ENCODE measurements around the gene C4orf51. TPM values are rescaled to one million over a fixed set of nuclear protein-coding genes. Genes with fewer than 3 reads are reported as not detected.
A peak's percentile ranks its signal among the peaks of the same experiment; 100 is the strongest.
"Not testable (repeated sequence)": the region's sequence is repeated elsewhere in the genome, so short reads cannot be mapped to it uniquely, and the experiment has no call there.

C4orf51 gene
- total RNA-seq, 1 experiment from 2014 or later = not detected

DNA sequence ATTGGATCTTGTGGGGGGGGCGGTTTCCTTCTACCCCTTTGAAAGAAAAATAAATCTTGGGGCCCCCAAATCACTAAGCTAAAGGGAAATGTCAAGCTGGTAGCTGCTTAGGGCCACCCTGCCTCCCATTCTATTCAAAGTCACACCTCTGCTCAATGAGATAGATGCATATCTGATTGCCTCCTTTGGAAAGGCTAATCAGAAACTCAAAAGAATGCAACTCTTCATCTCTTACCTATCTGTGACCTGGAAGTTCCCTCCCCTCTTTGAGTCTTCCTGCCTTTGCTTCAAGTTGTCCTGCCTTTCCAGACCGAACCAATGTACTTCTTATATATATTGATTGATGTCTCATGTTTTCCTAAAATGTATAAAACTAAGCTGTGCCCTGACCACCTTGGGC is 7.0 kb downstream of the C4orf51 start:
- POLR2A ChIA-PET (ENCODE audit: low non-redundant PET) = no interaction called here

DNA sequence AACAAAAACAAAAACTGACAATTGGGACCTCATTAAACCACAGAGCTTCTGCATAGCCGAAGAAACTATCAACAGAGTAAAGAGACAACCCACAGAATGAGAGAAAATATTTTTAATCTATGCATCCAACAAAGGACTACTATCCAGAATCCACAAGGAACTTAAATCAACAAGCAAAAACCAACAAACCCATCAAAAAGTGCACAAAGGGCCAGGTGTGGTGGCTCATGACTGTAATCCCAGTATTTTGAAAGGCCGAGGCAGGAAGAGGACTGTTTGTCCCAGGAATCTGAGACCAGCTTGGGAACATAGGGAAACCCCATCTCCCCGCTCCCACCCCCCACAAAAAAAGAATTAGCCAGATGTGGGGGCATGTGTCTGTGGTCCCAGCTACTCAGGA is 10.7 kb downstream of the C4orf51 start:
- H3K9me3 ChIP-seq (ENCODE audit: low read depth, low read length, poor library complexity, severe bottlenecking) = no peaks in the 10 kb centered on the region
- H3K4me3 ChIP-seq (ENCODE audit: low read depth, low read length, poor library complexity, severe bottlenecking) = no peak overlapping the region
- no peak overlapping the region for H3K27ac ChIP-seq (ENCODE audit: low read depth, low read length, poor library complexity, severe bottlenecking)
- peaks cover 2% of the 10 kb centered on the region for H3K27me3 ChIP-seq (replicated peaks; ENCODE audit: insufficient read depth, low read depth, low read length, poor library complexity)
- H3K4me1 ChIP-seq (ENCODE audit: insufficient read depth, low read length, poor library complexity, severe bottlenecking) = peaks cover 8% of the 10 kb centered on the region
- no peak for DNase-seq (ENCODE audit: low spot score)
- TF ChIP-seq EZH2 (IDR thresholded peaks at IDR 0.05; ENCODE audit: borderline replicate concordance, low read depth, low read length, poor library complexity, severe bottlenecking) = no peak
- TF ChIP-seq, protein P1, sequence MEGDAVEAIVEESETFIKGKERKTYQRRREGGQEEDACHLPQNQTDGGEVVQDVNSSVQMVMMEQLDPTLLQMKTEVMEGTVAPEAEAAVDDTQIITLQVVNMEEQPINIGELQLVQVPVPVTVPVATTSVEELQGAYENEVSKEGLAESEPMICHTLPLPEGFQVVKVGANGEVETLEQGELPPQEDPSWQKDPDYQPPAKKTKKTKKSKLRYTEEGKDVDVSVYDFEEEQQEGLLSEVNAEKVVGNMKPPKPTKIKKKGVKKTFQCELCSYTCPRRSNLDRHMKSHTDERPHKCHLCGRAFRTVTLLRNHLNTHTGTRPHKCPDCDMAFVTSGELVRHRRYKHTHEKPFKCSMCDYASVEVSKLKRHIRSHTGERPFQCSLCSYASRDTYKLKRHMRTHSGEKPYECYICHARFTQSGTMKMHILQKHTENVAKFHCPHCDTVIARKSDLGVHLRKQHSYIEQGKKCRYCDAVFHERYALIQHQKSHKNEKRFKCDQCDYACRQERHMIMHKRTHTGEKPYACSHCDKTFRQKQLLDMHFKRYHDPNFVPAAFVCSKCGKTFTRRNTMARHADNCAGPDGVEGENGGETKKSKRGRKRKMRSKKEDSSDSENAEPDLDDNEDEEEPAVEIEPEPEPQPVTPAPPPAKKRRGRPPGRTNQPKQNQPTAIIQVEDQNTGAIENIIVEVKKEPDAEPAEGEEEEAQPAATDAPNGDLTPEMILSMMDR (conservative IDR thresholded peaks at IDR 0.05; ENCODE audit: low read depth, low read length) = no peak
- intact Hi-C loops (cut with micrococcal nuclease; ENCODE audit: unreplicated experiment) = no loop called here
- H3K36me3 ChIP-seq (ENCODE audit: insufficient read depth, low read length, poor library complexity, severe bottlenecking) = no peaks in the 10 kb centered on the region
- ChIA-PET POLR2A (ENCODE audit: low non-redundant PET) (no interaction called here), CTCF (no interaction called here)
- BruUV-seq (replicated peaks) = no TSS peak

More for the DNA sequence above, 7.0 kb downstream of the C4orf51 start:
- Histone ChIP-seq H3K27me3 (replicated peaks; ENCODE audit: insufficient read depth, low read depth, low read length, poor library complexity) (no peaks in the 10 kb centered on the region), H3K36me3 (ENCODE audit: insufficient read depth, low read length, poor library complexity, severe bottlenecking) (no peaks in the 10 kb centered on the region), H3K9me3 (ENCODE audit: low read depth, low read length, poor library complexity, severe bottlenecking) (no peaks in the 10 kb centered on the region), H3K4me3 (ENCODE audit: low read depth, low read length, poor library complexity, severe bottlenecking) (no peak overlapping the region), H3K27ac (ENCODE audit: low read depth, low read length, poor library complexity, severe bottlenecking) (no peak overlapping the region), H3K4me1 (ENCODE audit: insufficient read depth, low read length, poor library complexity, severe bottlenecking) (no peaks in the 10 kb centered on the region)
- no peak for TF ChIP-seq EZH2 (IDR thresholded peaks at IDR 0.05; ENCODE audit: borderline replicate concordance, low read depth, low read length, poor library complexity, severe bottlenecking)
- TF ChIP-seq, protein P1 (conservative IDR thresholded peaks at IDR 0.05; ENCODE audit: low read depth, low read length) = no peak
- BruUV-seq (replicated peaks) = no TSS peak
- CTCF ChIA-PET = no interaction called here
- intact Hi-C loops (cut with micrococcal nuclease; ENCODE audit: unreplicated experiment) = no loop called here
- no peak for DNase-seq (ENCODE audit: low spot score)

DNA sequence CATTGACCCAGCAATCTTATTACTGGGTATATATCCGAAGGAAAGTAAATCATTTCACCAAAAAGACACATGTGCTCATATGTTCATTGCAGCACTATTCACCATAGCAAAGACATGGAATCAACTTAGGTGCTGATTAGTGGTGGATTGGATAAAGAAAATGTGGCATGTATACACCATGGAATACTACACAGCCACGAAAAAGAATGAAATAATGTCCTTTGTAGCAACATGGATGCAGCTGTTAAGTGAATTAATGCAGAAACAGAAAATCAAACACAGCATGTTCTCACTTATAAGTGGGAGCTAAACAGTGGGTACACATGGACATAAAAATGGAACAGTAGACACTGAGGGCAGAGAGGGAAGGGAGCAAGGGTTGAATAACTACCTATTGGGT is 11.5 kb downstream of the C4orf51 start:
- H3K27me3 ChIP-seq (replicated peaks; ENCODE audit: insufficient read depth, low read depth, low read length, poor library complexity); BruUV-seq (replicated peaks); H3K27ac ChIP-seq (ENCODE audit: low read depth, low read length, poor library complexity, severe bottlenecking); intact Hi-C loops (cut with micrococcal nuclease; ENCODE audit: unreplicated experiment); CTCF ChIA-PET; H3K9me3 ChIP-seq (ENCODE audit: low read depth, low read length, poor library complexity, severe bottlenecking); H3K4me1 ChIP-seq (ENCODE audit: insufficient read depth, low read length, poor library complexity, severe bottlenecking); POLR2A ChIA-PET (ENCODE audit: low non-redundant PET); DNase-seq (ENCODE audit: low spot score); H3K4me3 ChIP-seq (ENCODE audit: low read depth, low read length, poor library complexity, severe bottlenecking); H3K36me3 ChIP-seq (ENCODE audit: insufficient read depth, low read length, poor library complexity, severe bottlenecking): not testable (repeated sequence)

DNA sequence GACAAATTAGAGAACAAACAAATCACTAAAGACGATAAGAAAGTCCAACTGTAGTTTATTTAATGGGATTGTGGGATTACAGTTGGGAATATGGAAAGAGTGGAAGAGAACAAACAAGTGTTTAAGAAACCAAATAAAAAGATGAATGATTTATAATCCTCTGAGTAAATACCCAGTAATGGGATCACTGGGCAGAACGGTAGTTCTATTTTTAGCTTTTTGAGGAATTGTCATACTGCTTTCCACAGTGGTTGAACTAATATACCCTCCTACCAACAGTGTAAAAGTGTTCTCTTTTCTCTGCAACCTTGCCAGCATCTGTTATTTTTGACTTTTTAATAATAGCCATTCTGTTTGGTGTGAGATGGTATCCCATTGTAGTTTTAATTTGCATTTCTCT is 15.0 kb downstream of the C4orf51 start:
- CTCF ChIA-PET = no interaction called here

More for the DNA sequence above, 15.0 kb downstream of the C4orf51 start:
- DNase-seq (ENCODE audit: low spot score) = peak; percentile 18
- BruUV-seq (replicated peaks) = no TSS peak
- Histone ChIP-seq H3K36me3 (ENCODE audit: insufficient read depth, low read length, poor library complexity, severe bottlenecking) (no peaks in the 10 kb centered on the region), H3K27me3 (replicated peaks; ENCODE audit: insufficient read depth, low read depth, low read length, poor library complexity) (peaks cover 7% of the 10 kb centered on the region), H3K4me1 (ENCODE audit: insufficient read depth, low read length, poor library complexity, severe bottlenecking) (peaks cover 8% of the 10 kb centered on the region), H3K27ac (ENCODE audit: low read depth, low read length, poor library complexity, severe bottlenecking) (no peak overlapping the region), H3K9me3 (ENCODE audit: low read depth, low read length, poor library complexity, severe bottlenecking) (no peaks in the 10 kb centered on the region), H3K4me3 (ENCODE audit: low read depth, low read length, poor library complexity, severe bottlenecking) (no peak overlapping the region)
- TF ChIP-seq, protein P1 (conservative IDR thresholded peaks at IDR 0.05; ENCODE audit: low read depth, low read length) = no peak
- no peak for TF ChIP-seq EZH2 (IDR thresholded peaks at IDR 0.05; ENCODE audit: borderline replicate concordance, low read depth, low read length, poor library complexity, severe bottlenecking)
- POLR2A ChIA-PET (ENCODE audit: low non-redundant PET) = no interaction called here
- intact Hi-C loops (cut with micrococcal nuclease; ENCODE audit: unreplicated experiment) = no loop called here
